HG03064 (cell line): Measurements from ENCODE around the gene LIN37.

ENCODE experiments used
- ATAC-seq: cut with Tn5 transposase; IDR thresholded peaks from one replicate; pipeline ENCODE4 v1.9.1; 2021; ENCODE audit warnings: low read depth; ENCODE audit not compliant: unreplicated experiment

Gene LIN37

DNA sequence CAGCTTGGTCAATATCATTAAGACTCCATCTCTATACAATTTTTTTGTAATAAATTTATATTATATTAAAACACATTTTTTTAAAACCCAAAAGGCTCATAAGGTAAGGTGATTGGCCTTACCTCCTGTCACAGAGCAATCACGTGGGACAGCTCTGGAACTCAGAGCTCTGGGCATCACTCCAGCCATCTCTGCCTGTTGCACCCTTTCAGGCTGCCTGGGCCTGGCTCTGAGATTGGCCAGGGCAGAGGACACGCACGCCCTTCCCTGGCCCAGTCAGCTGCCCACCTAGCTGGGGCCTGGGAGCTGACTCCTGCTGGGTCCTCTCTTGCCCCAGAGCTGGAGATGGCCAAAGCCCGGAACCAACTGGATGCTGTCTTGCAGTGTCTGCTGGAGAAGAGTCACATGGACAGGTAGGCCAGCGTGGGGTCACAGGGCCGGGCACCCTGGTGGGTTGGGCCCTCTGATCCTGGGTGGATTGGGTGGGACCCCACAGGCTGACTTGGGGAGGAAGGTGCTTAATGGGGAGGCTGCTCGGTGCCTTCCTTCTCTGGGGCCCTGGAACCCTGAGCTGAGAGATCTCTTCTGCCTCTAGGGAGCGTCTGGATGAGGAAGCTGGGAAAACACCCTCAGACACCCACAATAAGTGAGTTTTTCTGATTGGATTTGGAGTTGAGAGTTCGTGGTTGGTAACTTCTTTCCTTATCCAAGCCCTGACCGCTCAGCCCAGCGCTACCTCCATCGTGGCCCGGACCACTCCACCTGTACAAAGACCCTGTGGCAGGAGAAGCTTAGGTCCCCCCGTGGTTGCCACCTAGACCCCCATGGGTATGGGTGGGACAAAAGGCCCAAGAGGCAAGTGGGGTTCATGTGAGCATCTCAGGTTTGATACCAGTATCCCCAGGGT is 3.7 kb downstream of the LIN37 start:
- no peak for ATAC-seq

DNA sequence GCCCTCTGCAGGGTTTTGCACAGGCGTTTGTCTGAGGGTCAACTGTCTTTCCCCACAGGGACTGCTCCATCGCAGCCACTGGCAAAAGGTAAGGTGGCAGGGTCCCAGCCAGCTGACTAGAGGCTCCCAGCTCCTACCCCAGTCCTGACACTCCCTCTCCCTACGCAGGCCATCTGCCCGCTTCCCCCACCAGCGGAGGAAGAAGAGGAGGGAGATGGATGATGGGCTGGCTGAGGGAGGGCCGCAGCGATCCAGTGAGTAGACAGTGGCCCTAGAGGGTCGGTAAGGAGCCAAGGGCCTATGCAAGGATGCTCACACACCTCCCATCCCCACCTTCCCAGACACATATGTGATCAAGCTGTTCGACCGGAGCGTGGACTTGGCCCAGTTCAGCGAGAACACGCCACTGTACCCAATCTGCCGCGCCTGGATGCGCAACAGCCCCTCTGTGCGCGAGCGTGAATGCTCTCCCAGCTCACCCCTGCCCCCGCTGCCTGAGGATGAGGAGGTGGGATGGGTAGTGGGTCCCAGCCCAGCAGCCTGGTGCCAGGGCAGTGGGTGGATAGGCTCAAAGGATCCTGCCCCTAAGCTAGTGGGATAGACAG is 4.5 kb downstream of the LIN37 start:
- ATAC-seq = no peak

DNA sequence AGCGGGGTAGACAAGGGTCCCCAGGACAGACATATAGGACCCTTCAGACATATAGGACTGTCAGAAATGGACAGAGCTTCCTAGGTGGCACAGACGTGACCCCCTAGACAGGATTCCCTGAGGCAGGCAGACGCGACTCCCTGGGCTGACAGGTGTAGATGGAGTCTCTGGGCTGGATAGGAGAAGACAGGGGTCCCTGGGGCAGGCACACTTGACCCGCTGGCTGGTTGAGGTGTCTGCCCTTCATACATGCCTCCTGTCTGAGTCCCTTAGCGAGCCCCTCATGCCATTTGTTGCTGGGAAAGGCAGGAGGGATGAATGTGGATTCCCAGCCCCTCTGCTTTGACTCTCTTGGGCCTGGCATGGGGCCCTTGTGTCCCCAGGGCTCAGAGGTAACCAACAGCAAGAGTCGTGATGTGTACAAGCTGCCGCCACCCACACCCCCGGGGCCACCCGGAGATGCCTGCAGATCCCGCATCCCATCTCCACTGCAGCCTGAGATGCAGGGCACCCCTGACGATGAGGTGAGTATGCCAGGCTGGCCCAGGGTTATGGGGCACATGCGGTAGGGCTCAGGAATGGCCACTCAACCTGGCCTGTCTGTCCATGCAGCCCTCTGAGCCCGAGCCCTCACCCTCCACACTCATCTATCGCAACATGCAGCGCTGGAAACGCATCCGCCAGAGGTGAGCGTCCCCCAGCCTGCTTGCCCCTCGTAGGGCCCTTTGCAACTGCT is 5.4 kb downstream of the LIN37 start:
- ATAC-seq = no peak

DNA sequence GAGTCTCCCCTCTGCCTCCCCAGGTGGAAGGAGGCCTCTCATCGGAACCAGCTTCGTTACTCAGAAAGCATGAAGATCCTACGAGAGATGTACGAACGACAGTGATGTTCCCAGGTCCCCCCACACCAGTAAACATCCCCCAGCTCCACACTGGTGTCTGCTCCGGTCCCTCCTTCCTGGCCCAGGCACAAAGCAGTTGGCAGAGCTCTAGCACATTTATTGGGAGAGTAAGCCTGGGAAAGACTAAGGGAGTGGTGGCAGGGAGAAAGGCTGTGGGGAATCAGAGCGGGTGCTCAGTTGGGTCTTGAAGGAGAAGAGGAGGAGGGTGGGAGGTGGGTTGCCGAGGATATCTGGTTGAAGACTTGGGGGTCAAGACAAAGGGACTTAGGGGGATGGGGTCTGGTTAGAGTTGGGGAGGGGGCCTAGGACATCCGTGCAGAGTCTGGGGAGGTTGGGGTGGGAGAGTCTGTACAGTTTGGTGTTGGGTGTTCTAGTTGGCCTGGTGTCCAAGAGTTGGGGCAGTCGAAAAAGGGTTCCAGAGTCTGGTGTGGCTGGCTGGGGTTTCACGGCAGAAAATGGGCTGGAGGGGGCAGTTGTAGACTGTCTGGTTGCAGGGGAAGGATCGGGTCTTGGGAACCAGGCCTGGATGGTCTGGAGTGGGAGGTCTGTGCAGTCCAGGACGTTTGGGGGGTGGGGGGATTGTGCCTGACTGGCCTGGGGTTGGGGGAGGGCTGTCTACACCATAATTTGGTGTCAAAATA is 6.2 kb downstream of the LIN37 start:
- ATAC-seq = no peak

DNA sequence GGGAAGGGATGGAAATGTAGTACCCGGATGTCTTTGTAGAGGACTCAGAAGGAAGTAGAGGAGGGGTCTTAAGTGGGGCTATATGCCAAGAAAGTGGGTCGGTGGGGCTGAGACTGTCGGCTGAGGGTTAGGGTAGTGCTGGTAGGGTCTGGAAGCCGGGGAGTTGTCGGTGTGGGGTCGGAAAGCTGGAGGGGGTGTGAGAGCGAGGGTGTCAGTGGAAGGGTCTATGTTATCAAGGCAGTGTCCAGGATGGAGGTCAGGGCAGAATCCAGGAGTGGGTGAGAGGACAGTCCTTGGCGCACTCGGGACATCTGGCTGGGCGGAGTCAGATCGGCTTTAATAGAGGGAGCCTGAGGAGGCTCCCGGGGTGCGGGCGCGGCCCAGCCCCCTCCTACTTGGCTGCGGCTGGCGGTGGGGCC is 6.8 kb downstream of the LIN37 start:
- ATAC-seq = no peak

DNA sequence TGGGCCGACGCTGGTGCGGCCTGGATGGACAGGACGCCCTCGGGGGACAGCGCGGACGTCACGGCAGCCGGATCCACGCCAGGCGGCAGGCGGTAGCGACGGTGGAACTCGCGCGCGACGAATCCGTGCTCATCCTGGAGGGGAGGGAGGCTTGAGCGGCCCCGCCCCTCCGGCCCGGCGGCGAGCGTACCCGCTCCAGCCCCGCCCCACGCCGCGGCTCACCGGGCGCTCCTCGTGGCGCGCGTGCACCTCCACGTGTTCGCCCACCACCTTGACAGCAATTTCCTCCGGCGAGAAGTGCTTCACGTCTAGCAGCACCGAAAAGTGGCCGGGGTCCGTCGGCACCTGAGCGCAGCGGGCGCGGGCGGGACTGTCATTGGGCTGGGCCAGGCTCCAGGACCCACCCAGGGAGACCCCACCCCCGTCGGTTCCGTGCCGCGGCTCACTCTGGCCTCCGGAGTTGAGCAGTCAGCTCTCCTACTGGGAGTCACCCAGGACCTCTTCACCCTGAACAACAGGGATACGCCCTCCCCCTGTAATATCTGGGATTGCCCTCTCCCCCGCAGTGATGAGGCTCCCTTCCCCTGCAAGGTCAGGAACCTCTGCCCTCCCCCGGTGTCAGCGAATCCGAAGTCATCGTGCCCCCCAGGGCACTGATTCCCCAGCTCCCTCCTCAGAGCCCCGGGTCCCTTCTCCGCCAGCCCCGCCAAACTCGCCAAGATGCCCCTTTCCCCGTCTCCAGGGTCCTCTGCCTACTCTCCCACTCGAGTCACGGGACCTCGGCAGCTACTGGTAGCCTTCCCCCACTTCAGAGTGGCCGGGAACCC is 7.4 kb downstream of the LIN37 start:
- ATAC-seq = no peak

DNA sequence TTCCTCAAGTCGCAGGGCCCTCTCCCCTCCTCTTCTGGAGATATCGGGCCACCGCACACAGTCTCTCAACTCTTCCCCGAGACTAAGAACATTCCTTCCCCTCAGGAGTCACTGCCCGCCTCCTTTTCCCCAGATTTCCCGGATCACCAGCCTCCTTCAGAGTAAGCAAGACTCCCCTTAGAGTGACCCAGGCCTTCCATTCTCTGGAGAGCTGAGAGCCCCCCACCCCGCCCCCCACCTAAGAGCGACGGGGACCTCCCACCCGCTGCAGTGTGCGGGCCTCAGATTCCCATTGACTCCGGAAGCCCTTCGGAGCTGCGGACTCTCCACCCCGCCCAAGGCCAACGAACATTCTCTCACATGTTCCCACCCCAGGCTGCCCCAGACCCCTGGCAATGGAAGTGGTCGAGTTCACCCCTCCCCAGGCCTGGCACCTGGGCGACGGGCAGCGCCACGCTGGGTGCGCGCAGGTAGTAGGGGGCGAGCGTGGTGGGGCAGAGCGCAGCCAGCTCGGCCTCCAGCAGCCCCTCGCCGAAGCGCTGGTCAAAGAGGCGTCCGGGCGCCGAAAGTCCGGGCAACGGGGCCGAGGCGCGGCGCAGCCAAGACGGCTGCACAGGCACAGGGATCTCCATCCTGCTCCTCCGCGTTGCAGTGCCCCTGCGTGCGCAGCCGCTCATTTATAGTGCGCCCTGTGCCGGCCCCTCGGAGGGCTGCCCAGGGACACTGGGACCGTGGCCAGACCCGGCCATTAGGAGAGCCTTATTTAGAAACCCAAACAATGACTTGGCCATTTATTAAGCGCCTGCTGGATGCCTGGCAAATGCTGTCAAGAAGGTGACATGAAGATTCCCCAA is 8.2 kb downstream of the LIN37 start, which contains the start of gene HSPB6:
Gene HSPB6 (minus strand): TSS at position 653 of the 854 bp plus-strand sequence. CDS start 21 bp downstream, at position 632.
- no peak for ATAC-seq

DNA sequence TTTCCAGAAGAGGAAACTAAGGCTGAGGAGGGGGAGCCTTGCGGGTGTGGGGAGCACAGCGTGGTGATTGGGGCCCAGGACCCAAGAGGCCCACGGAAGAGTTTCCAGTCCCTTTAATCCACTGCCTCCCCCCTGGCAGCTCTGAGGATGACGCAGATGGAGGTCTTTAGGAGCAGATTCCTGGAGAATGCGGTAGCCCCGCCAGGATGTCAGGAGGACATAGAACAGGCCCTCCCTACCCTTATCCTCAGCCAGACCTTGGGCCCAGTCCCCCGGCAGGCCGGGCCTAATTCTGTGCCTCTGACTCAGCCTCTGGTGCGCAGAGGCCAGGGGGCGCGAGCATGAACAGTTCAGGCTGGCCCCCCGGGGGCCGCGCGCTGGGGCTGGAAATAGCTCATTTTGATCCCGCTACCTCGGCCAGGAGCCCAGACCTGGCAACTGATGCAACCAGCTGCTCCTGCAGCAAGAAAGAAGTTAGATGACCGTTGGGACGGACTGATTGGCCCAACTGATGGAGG is 8.9 kb downstream of the LIN37 start:
- ATAC-seq = no peak

DNA sequence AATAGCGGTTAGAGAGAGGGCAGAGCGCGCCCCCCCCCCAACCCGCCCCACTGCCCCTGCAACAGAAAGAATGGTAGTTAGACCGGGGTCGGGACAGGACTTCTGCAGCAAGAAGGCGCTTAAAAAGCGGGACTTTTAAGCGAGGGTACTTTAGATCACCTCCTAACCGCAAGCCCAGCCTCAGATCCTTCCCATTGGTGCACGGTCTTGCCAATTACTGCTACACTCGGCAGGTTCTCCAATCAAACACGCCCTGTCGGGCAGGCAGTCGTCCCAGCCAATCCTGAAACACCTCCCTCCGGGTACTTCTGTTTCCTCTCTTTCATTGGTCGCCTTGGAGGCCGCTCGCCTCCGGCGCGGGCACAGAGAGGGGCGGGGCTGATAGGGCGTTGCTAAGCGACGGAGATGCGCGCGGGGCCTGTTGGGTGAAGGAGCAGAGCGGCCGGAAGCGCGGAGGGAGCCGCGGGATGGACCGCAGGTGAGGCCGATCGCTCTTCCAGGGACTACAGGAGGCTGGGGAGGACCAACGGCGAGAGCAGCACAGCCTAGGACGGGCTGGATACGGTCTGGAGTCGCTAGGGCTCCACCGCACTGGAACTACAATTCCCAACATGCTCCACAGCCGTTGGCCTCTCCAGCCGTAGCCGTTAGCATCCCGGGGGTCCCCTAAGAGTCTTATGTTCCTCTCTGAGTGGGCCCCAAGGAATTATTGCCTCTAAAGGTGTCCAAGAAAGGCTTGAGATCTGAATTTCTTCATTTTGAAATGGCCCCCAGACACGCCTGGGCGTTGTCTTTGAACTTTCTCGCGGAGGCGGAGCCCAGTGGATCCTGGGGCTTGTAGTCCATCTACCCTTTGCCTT is 9.6 kb downstream of the LIN37 start, which contains the start of gene PROSER3:
Gene PROSER3 (plus strand): TSS at position 428 of the 860 bp plus-strand sequence. CDS start 40 bp downstream, at position 468.
- peak; percentile 81 for ATAC-seq

DNA sequence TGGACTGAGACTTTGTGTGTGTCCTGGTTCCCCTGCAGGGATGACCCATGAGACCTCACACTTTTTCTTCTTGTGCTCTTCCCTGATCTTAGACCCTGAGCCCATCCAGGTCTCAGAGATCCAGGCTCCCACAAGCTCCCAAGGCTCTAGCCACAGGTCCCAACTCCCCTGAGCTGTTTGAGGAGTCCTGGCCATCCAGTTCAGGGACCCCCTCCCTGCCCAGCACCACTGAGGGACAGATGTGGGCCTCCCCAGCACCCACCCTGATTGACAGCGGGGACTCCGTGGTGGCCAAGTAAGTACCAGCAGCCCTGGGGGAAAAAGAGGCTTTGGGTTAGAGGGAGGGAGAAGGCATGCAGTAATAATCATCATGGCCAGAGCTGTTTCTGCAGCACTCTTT is 11.3 kb downstream of the LIN37 start:
- no peak for ATAC-seq

DNA sequence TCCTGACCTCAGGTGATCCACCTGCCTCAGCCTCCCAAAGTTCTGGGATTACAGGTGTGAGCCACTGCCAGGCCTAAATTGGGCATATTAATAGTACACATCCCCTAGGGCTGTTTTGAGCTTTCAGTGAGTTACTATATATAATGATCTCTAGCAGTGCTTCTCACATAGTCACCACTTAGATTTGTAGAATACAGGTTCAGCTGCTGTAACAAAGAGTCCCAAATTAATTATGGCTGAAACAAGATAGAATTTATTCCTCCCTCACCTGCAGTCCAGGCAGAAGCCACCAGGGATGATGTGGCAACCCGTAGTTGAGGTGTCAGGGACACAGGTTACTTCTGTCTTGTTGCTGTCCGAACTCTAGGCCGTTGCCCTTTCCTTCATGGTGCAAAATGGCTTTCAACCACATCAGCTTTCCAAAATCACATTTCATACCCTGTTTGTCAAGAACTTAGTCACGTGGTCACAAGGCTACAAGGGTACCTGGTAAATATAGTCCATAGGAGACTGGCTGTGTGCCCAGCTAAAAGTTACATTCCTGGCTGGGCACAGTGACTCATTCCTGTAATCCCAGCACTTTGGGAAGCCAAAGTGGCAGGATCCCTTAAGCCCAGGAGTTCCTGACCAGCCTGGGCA is 12.5 kb downstream of the LIN37 start:
- no peak for ATAC-seq

DNA sequence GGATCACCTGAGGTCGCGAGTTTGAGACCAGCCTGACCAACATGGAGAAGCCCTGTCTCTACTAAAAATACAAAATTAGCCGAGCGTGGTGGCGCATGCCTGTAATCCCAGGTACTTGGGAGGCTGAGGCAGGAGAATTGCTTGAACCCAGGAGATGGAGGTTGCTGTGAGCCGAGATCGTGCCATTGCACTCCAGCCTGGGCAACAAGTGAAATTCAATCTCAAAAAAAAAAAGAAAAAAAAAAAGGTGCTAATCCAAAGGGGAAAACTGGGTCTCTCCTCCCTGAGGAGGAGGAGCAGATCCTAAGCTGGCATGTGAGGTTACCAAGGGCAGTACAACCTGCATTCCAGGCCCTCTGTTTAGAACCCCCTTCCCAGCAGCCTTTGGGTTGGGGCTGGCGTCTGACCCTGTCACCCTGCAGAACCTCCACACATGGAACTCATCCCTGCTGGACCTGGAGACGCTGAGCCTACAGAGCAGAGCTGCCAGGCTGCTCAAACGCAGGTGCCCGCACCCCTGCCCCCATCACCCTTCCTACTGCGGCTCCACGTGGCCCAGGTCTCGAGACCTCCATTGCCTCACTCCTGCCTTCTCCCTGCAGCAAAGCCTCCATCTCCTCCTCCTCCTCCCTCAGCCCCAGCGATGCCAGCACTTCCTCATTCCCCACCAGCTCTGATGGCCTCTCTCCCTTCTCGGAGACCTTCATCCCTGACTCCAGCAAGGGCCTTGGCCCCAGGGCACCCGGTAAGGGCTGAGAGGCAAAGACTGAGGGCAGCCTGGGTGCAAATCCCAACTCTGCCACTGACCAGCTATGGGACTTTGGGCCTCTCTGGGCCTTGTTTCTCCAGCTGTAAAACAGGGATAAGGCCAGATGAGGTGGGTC is 16.3 kb downstream of the LIN37 start:
- ATAC-seq = no peak

DNA sequence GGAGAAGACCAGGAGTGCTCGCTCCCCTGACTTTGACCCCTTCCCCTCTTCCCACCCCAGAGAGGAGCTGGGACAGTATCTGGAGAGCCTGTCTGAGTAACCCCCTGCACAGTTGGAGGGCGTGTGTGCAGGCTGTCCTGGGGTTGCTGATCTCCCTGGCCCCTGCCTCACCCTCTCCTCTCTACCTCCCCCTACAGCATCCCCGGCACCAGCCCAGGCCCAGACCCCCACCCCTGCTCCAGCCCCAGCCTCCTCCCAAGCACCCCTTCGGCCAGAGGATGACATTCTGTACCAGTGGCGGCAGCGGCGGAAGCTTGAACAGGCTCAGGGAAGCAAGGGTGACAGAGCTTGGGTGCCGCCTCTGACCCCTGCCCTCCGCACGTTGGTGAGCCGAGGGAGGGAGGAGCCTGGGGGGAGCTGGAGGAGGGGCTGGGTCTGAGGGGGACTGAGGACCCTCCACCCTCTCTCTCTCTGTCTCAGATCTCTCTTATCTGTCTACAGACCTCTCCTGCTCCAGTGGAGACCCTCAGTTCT is 18.3 kb downstream of the LIN37 start:
- ATAC-seq = no peak

DNA sequence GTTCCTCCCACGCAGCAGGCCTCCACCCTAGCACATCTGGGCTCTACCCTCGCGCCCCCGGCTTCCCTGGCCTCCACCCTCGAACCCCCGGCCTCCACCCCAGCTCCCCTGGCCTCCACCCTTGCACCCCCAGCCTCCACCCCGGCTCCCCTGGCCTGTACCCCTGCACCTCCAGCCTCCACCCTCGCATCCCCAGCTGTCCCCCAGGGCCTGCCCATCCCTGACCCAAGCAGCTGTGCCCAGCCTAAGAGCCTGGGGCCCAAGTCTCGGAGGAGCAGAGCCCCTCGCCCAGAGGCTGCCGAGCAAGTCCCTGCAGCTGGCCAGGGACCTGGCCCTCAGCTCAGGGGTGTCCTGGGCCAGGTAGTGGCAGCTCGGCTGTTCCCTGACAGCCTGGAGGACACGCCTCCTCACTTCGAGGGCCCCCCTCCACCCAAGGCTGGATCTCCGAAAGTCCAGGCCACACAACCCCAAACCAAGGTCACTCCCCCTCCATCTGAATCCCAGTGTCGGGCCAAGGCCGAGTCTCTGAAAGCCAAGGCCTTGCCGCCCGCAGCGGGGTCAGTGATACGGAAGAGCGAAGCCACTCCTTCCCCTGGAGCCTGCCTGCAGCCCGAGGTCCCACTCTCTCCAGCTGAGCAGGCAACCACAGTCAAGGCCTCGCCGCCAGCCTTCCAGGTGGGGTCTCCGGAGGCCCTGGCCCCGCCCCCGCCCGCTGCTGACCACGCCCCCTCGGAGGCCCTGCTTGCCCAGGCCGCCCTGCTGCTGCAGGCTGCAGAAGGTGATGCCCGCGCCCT is 19.1 kb downstream of the LIN37 start:
- ATAC-seq = no peak

DNA sequence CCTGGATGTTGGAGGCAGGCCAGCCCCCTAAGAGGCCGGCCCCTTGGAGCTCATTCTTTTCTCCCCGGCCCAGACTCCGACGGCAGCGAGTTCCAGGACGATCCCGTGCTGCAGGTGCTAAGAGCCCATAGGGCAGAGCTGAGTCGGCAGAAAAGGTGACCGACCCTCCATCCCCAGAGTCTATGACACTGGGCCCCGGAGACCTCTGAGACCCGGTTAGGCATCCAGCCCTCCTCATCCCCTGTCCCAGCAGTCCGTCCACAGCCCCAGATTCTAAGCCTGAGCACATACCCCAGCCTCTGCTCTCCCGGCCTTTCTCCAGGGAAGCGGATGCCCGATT is 19.7 kb downstream of the LIN37 start:
- ATAC-seq = no peak
